Colon (tissue), 2 donors: ENCODE results near the gene FOSL2.

Experiments
- FAIRE-seq: peaks from 2 replicates; lab custom pipeline; 2012; peaks lifted over from hg19 to GRCh38; lab: Jason Lieb, UNC
- donor health status: control.
- donor health status: control.

Gene FOSL2

DNA sequence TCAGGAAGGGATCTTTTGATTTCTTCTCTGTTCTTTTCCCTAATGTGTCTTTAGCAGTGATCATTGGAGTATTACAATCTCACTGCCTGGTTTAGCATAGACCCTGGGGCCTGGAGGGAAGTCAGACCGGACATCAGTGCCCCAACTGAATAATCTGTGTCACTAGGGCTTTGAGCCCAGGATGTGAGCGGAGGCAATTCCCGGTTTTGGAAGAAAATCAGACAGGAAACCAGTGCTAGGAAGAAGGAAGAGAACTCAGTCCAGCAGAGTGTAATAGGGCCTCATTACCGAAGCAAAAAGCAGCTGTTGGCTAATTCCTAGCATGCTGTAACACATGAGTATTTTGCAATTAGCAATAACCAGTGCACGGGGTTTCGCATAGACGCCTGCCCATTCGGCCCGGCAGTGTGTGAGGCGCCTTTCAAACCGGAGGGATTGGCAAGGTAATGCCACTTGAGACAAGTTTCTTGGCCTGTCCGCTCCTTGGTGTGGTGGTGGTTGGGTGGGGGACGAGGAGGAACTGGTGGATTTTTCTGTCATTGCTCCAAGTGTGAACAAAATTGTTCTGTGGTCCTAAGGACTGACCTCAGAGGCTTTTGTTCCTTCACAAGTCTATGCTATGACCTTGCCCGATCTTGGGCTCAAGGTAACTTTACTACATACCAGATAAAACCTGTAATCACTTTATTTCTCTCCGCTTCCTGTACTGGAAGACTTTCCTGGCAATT lies 2.8 kb downstream of the FOSL2 start:
- FAIRE-seq, result no peak

DNA sequence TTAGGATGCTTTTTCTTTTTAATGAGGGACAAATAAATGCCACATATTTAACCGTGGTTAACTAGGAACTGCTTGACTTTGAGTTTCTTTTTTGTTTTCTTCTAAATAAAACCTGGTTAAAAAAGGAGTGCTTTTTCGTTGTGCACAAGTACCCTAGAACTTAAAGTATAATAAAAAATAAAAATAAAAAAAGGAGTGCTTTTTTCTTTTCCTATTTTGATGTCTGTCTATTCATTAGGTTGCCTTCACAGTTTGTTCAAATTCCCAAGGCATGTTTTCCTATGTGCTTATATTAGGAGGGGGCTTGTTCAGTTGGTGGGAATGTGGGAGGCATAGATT lies 4.4 kb downstream of the FOSL2 start:
- no peak for FAIRE-seq

DNA sequence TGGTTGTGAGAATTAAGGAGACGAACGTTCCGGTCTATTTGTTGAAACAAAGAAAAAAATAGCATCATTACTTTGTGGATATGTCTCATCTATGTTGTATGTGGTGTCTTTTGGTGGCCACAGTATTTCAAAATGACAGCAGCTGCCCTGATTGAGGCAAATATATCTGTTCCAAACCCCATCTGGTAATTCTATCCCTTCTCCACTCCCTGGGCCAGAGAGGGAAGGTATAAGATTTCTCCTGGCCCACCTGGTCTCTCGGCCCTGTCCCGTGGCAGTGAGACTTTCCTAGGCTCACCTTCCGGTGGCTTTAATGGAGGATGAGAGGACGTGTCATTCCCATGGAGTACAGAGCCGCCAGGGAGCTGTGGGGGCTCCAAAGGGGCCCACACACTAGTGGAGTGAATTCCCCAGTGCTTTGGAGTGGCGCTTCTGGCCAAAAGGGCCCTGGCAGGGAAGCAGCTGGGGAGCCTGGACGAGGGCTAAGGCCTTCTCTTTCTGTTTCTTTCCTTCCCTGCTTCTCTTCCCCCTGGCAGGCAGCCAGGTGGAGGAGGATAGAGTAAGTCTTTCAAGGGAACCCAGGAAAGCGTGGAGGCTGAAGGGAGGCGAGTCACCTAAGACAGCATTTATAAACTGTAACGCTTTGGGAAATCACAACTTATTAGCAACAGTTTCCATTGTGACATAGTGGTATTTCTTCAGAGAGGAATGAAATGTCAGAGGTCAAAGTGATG lies 5.6 kb downstream of the FOSL2 start:
- FAIRE-seq, result no peak

DNA sequence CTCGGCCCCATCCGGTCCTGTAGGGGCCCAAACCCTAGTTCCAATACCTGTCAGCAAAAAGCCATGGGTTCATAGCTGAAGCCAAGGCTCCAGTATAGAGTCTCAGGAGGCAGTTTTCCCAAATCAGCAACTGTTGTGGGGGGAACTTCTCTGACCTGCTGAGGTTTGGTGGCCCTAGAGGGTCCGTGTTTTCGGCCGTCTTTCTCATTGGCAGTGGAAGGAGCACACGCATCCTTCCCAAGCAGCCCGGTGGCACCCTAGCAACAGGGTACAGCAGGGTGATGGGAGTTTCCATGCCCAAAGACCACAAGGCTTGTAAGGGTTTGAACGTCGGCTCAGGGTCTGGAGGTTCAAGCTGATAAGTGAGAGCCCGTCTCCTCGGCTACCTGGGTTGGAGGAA lies 6.6 kb downstream of the FOSL2 start:
- FAIRE-seq, result no peak

DNA sequence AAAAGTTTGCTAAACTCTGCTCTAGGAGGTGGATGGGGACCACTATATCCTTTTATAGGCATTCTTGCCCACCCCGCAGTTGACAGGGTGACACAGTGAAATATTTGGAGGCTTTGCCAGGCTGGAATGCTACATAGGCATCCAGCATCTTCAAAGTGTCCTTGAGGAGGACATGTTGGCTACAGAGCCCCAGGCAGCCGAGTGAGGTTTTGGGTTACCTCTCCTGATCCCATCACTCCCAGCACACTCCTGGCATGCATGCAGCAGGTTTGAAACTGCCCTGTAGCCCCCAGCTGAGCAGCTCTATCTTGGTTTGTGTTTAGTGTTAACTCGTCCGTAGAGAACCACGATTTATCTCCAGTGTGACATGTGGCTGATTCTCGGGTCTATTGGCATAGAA lies 7.3 kb downstream of the FOSL2 start:
- no peak for FAIRE-seq

DNA sequence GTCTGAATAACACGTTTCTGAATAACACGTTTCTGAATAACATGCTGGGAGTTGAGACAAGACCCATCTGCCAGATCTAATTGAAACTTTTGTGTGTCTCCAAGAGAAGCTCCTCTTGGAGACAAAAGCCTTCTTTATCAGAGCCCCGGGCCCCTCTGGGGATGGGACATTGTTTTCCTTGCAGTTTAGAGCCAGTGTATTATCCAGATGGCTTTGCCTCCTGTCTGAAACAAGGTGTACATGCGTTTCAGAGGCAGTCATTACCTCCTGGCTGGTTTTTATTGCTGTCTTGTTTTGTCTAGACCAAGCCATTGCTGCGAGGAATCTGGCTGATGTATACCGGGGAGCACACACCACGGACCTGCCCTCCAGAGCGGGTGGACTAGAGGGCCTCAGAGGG lies 7.8 kb downstream of the FOSL2 start:
- no peak for FAIRE-seq

DNA sequence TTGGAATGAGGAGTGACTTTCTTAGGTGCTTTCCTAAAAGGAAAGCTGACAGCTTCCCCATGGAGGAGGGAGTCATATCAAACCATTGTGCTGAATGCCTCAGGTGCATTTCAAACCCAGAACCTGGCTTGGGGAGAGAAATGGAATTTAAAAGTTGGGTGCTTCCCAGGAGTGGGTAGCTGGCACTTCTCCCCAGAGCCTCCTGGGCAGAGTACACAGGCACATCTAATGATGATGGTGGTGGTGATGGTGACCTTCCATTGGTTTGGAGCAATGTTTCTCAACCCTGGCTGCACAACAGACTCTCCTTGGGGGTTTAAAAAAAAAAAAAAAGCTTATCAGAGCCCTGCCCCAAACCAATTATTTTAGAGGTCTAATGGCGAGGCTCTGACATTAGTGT lies 8.3 kb downstream of the FOSL2 start:
- no peak for FAIRE-seq

DNA sequence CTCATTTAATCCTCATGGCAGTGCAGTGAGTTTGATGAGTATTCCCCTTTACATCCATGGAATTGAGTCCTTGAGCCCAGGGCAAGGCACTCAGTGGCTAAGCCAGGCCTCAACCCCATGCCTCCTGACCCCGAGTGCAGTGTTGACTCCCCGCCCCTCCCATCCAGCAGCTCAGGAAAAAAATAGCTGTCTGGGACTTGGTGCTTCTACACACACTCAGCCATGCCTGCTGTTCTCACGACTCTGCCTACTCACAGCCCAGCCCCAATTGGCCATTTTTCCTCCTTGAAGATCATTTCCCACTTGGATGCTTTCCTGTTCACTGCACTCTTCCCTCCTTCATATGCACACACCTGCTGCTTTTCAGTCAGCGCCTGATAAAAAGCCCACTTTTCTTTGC lies 8.8 kb downstream of the FOSL2 start:
- no peak for FAIRE-seq

DNA sequence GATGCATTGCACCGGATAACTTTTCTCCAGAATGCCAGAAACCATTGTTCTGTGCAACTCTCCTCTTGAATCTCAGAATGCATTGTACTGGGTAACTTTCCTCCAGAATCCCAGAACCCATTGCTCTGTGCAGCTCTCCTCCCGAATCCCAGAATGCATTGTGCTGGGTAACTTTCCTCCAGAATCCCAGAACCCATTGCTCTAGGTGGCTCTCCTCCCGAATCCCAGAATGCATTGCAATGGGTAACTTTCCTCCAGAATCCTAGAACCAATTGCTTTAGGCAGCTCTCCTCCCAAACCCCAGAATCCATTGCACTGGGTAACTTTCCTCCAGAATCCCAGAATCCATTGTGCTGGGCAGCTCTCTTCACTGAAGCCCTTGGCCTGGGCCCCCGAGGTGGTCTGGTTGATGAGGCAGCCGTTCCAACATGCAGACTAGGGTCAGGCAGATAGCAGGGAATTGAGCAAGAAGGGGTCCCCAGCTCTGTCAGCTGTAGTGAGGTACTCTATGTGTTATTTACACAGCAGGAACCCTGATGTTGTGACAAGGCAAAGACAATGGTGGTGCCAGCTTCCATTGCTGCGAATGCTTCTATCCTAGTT lies 9.4 kb downstream of the FOSL2 start:
- FAIRE-seq, result no peak

DNA sequence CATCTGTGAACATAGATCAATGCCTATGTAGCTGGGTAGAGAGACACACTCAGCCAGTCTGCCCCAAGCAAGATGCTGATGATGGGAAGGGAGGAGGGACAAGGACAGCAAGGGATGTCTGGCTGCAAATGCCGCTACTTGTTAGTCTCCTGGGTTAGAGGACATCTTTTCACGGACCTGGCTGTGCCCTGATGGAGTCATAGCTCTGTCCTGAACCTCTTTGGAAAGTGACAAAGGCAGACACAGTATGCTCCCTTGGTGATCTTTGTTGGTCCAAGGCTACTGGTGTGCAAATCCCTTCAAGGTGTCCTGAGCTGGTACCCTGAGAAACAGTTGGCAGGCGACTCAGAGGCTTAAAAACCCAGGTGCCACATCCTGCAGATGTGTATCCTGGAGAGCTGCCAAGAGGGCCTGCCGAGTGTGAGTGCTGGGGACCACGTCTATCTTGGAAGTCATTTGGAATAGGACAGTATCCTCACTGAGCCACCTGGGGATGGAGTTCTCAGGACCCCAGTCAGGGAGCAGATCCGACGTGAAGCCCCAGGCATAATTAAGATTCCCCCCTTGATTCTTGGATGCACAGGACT lies 10.8 kb downstream of the FOSL2 start:
- no peak for FAIRE-seq

DNA sequence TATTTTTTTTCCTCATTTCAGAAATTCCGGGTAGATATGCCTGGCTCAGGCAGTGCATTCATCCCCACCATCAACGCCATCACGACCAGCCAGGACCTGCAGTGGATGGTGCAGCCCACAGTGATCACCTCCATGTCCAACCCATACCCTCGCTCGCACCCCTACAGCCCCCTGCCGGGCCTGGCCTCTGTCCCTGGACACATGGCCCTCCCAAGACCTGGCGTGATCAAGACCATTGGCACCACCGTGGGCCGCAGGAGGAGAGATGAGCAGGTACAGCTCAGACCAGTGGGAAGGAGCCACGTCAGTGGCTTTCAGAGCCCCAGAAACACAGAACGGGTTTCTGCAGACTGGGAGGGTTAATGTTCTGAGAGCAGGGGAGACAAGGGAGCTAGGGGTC lies 11.4 kb downstream of the FOSL2 start:
- no peak for FAIRE-seq

DNA sequence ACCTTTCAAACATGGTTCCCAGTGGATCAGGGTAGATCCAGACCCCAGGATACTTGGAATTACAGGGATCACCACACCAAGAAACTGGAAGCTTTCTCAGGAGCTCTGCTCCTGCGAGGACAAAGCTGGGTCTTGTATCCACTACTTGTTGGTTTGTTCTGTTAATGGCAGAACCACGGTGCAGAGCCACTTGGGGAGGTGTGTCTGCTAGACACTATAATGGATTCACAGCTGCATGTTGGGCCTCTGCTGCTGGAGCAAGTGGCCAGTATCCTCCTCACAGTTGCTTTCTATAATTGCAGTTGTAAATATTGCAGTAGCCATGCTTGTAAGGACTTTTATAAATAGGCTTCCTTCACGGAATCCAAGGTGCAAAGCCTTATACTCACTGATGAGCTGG lies 12.9 kb downstream of the FOSL2 start:
- no peak for FAIRE-seq

DNA sequence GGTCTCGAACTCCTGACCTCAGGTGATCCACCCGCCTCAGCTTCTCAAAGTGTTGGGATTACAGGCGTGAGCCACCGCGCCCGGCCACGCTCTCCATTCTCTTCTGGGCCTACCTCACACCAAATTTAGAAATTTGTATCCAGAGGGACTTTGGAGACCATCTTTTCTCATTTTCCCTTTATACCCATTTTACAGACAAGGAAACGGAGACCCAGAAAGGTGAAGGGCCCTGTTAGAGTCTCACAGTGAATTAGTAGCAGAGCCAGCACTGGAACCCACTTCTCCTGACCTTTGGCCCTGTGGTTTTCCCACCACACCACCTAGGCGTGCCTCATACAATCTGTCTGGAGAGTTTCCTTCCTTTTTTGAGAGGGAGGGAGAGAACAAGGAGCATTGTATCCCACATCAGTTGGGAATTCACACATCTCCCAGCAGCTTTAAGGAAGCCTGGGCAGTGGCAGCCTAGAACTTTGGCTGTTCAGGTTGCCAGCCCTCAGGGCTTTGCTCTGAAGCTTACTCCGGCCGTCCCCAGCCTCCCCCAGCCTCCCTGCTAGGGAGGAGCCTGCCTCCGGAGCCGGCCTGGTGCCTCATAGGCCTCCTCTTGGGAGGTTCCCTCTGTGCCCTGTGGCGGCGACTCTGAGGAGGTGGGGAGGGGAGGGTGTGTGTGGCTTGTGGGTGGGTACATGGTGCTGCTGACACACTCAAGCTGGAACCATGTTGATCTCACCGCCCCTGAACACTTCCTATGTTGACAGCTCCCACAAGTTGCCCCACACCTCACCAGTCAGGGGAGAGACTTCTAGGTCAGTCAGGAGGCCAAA lies 13.8 kb downstream of the FOSL2 start:
- no peak for FAIRE-seq

DNA sequence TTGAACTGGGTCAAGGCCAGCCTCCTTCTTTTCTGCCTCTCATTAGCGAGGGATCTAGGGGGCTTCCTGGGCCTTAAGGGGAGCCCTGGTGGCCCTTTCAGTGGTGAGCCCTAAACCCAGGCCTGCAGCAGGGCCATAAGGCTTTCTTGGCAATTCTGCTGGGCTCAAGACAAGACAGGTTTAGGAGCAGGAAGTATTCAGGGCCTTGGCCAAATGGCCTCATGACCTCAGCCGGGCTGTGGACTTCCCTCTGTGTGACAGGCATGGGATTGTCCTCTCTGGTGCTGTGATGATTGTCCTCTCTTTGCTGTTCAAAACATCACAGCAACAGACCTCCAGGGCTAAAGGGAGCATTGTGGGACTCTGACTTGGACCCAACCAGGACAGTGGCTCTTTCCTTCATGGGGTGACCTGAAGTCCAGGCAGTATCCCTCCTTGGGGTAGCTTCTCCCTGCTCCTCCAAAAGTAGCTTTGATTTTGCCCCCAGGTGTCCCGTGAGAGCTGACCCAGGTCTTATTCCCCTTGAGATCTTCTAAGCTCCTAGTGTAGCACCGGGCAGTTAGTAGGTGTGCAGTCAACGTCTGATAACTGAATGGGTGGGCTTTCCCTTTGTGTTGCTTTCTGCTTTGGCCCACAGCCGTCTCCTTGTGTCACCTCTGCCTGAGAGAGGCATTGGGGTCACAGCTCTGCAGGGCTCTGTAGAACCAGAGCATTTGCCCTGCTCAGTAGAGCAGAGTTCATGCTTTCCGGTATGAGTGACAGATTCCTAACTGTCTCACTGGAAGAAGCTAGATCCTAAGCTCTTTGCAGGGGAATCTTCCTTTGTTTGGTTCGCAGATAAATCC lies 14.7 kb downstream of the FOSL2 start:
- FAIRE-seq, result no peak

DNA sequence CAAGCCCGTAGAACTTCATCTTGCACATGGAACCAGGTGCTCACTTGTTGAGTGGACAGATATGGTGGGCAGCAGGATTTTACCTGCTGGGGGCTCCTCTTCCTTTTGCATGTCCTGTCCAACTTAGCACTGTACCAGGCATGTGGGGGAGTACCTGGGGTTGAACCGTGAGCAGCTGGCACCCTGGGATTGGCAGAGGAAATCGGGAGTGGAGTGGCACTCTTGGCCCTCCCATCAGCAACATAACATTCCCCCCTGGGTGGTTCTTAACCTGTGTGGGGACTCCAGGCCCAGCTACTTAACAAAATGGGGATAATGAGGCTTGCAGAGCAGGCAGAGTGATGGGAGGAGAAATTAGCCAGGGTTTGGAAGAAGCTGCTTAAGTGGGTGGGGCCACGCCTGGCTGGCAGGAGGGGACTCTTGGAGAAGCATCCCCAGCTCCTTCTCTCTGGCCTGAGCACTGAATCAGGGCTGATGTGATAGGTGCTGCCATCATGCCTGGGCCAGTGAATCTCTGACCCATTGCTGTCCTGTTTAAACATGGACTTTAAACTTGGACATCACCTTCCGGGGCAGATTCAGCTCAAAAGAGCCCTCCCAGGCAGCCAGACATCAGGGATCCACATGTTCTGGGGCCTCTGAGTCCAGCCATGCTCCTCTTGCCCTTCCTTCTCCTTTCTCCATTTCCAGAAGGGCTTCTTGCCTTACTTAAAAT lies 15.5 kb downstream of the FOSL2 start:
- no peak for FAIRE-seq

DNA sequence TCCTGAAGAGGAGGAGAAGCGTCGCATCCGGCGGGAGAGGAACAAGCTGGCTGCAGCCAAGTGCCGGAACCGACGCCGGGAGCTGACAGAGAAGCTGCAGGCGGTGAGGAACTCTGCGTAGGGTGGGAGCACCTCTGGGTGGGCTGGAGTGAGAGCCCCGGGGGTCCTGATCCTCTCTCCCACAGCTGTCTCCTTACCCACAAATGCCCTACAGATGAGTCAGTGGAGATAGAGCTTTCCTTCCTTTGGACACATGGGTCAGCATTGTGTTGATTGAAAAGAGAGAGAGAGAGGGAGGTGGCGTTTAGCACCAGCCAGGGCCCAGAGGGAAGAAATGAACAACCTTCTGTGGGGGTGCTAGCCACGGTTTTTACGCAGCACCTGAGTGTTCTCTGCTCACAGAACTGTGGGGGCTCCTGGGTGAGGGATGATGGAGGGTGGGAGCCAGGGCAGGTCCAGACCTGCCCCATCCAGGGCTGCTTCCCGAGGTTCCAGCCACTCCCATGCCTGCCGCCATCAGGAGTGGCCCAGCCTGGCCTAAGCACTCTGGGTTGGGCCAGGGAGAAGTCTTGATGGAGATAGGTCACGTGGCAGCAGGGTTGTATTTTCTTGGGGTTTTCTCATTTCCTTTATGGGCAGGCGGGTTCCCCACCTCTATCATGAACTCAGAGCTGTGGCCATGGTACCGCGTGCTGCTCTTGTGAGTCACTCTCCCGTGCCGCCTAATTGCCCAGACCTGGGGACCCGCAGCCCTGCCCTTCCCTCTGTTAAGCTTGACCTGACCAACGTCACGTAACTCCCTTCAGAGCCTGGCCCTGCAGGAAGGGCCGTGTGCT lies 16.3 kb downstream of the FOSL2 start:
- no peak for FAIRE-seq

DNA sequence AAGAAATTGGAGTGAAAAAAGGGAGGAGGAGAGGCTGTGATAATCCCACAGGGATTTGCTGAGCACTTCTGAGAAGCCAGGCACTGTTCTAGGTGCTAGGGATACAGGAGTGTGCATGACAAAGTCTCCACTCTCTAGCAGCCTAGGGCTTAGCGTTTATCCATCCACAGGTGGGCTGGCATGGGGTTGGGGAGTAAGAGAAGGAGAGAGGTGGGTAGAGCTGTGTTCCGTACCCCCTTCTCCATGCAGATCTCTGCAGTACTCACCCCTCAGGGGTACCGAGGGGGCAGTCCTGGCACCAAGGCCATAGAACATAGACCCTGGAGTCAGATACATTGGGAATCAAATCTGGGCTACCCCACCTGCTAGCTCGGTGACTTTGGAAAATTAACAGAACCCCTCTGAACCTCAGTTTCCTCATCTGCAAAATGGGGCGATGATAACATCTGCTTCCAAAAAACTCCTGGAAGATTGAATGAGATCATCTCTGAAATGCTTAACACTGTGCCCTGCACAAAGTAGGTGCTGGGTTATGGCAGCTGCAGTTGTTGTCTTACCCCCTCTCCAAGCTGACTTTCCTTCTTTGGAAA lies 18.6 kb downstream of the FOSL2 start:
- FAIRE-seq, result no peak

DNA sequence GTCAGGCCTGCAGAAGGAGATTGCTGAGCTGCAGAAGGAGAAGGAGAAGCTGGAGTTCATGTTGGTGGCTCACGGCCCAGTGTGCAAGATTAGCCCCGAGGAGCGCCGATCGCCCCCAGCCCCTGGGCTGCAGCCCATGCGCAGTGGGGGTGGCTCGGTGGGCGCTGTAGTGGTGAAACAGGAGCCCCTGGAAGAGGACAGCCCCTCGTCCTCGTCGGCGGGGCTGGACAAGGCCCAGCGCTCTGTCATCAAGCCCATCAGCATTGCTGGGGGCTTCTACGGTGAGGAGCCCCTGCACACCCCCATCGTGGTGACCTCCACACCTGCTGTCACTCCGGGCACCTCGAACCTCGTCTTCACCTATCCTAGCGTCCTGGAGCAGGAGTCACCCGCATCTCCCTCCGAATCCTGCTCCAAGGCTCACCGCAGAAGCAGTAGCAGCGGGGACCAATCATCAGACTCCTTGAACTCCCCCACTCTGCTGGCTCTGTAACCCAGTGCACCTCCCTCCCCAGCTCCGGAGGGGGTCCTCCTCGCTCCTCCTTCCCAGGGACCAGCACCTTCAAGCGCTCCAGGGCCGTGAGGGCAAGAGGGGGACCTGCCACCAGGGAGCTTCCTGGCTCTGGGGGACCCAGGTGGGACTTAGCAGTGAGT lies 19.4 kb downstream of the FOSL2 start:
- FAIRE-seq, result no peak

DNA sequence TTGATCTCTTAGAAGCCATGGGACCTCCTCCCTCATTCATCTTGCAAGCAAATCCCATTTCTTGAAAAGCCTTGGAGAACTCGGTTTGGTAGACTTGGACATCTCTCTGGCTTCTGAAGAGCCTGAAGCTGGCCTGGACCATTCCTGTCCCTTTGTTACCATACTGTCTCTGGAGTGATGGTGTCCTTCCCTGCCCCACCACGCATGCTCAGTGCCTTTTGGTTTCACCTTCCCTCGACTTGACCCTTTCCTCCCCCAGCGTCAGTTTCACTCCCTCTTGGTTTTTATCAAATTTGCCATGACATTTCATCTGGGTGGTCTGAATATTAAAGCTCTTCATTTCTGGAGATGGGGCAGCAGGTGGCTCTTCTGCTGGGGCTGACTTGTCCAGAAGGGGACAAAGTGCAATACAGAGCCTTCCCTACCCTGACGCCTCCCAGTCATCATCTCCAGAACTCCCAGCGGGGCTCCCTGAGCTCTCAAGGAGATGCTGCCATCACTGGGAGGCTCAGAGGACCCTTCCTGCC lies 20.0 kb downstream of the FOSL2 start:
- no peak for FAIRE-seq
